ENCODE data around the gene COL26A1. TPM values are rescaled to one million over a fixed set of nuclear protein-coding genes. Genes with fewer than 3 reads are reported as not detected.

The COL26A1 gene
- total RNA-seq, 1 experiment from 2014 or later, result 42.6 TPM

GRCh38 chr7:101545441-101546190 is 182.9 kb downstream of the COL26A1 start:
- Histone ChIP-seq H3K23ac (ENCODE audit: insufficient read length, low read depth, low read length) (no peak overlapping the region), H2BK15ac (ENCODE audit: low read depth, low read length) (no peak overlapping the region)

More at GRCh38 chr7:101545441-101546190, 182.9 kb downstream of the COL26A1 start:
- Histone ChIP-seq H3K27me3 (ENCODE audit: insufficient read depth, low read length) (no peaks in the 10 kb centered on the region), H3K18ac (ENCODE audit: insufficient read length, low read depth, low read length) (no peak overlapping the region), H3K9ac (ENCODE audit: extremely low read depth, insufficient read length, low read length) (no peak overlapping the region), H3K4me1 (ENCODE audit: insufficient read depth, low read length) (no peaks in the 10 kb centered on the region), H2AFZ (ENCODE audit: low read length) (no peak overlapping the region), H2BK120ac (ENCODE audit: low read depth, low read length, poor library complexity, severe bottlenecking) (no peak overlapping the region), H3K4me2 (ENCODE audit: insufficient read depth, insufficient read length, low read length) (no peak overlapping the region), H3K9me3 (ENCODE audit: control insufficient read depth, low read depth, low read length) (no peaks in the 10 kb centered on the region), H3K79me1 (ENCODE audit: insufficient read depth, low read depth, low read length, poor library complexity, severe bottlenecking) (no peaks in the 10 kb centered on the region), H4K5ac (ENCODE audit: insufficient read length, low read depth, low read length) (no peak overlapping the region), H3K27ac (ENCODE audit: insufficient read length, low read depth, low read length) (no peak overlapping the region), H3K56ac (ENCODE audit: insufficient read length, low read depth, low read length) (no peak overlapping the region), H2BK12ac (ENCODE audit: insufficient read length, low read depth, low read length) (no peak overlapping the region), H3K4ac (ENCODE audit: low read depth, low read length) (no peak overlapping the region), H3K14ac (ENCODE audit: insufficient read depth, low read length) (no peak overlapping the region), H2BK20ac (ENCODE audit: low read depth, low read length, poor library complexity, severe bottlenecking) (no peak overlapping the region), H3K79me2 (ENCODE audit: insufficient read depth, low read length) (no peaks in the 10 kb centered on the region), H2AK5ac (ENCODE audit: insufficient read length, low read length) (no peak overlapping the region), H2BK5ac (ENCODE audit: insufficient read length, low read length) (no peak overlapping the region), H4K20me1 (ENCODE audit: control insufficient read depth, insufficient read depth, insufficient read length) (no peaks in the 10 kb centered on the region), H4K8ac (replicated peaks; ENCODE audit: insufficient read length, low read depth, low read length) (no peak overlapping the region), H3T11ph (ENCODE audit: low read length) (no peak overlapping the region), H3K23me2 (ENCODE audit: insufficient read length, low read depth, low read length, poor library complexity, severe bottlenecking) (no peaks in the 10 kb centered on the region), H4K91ac (ENCODE audit: insufficient read length, low read depth, low read length) (no peak overlapping the region)
- no CpG with 5 or more reads among the region's 10 CpGs for WGBS (ENCODE audit: extremely low coverage, insufficient read length, low lambda C conversion rate)
- no peak for DNase-seq
- Mint-ChIP-seq H3K27ac (no peak overlapping the region), H3K36me3 (ENCODE audit: insufficient read depth in 1 of 3, low read depth in 3 of 3) (peaks cover 16 to 33% (median 26%) of the 10 kb centered on the region in 3 experiments; a peak in 6 of 7 replicates), H3K27me3 (ENCODE audit: low read depth) (no peaks in the 10 kb centered on the region), H3K4me1 (peaks cover 0 to 12% of the 10 kb centered on the region in 2 experiments), H3K4me3 (no peak overlapping the region), H3K9me3 (no peaks in the 10 kb centered on the region)
- TF ChIP-seq, protein P1, sequence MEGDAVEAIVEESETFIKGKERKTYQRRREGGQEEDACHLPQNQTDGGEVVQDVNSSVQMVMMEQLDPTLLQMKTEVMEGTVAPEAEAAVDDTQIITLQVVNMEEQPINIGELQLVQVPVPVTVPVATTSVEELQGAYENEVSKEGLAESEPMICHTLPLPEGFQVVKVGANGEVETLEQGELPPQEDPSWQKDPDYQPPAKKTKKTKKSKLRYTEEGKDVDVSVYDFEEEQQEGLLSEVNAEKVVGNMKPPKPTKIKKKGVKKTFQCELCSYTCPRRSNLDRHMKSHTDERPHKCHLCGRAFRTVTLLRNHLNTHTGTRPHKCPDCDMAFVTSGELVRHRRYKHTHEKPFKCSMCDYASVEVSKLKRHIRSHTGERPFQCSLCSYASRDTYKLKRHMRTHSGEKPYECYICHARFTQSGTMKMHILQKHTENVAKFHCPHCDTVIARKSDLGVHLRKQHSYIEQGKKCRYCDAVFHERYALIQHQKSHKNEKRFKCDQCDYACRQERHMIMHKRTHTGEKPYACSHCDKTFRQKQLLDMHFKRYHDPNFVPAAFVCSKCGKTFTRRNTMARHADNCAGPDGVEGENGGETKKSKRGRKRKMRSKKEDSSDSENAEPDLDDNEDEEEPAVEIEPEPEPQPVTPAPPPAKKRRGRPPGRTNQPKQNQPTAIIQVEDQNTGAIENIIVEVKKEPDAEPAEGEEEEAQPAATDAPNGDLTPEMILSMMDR (conservative IDR thresholded peaks at IDR 0.05), result no peak
